ENCODE results near the gene SLCO1A2. TPM values are rescaled to one million over a fixed set of nuclear protein-coding genes. Genes with fewer than 3 reads are reported as not detected.

SLCO1A2 gene
- total RNA-seq, 2 donors from 2014 or later, result 1.9 to 2.3 TPM

DNA sequence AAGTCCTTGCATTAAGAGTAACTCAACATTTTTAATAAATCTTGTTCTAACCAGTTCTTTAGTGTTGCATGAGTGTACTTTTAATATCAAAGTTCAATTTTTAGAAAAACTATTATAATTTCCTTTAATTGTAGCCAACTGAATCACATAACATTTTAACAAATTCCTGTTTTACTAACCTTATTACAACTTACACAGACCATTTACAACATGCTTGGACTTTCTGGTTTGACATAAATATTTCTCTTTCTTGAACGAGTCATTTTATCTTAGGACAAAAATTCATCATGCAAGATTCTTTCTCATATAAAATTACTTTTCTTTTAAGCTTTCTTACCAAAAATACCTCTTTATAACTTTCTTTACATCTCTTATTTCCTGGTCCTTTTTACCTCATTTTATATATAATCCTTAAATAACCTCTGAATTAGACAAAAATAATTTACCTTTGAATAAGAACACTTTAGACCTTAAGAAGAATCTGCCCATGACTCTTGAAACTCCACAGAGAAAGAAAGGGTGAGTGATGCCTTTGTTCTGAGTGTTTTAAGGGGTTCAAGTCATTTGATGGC, 3.9 kb downstream of the SLCO1A2 start:
- H3K4me3 ChIP-seq, result no peak overlapping the region
- H3K27ac ChIP-seq, result no peak overlapping the region
- intact Hi-C loops (cut with DNase I), result no loop called here
- no peaks in the 10 kb centered on the region for H3K27me3 ChIP-seq (replicated peaks; ENCODE audit: insufficient read depth)
- H3K4me1 ChIP-seq (replicated peaks), result no peaks in the 10 kb centered on the region
- H3K9me3 ChIP-seq, result no peaks in the 10 kb centered on the region
- 66% methylated on average over 1 of the region's 1 CpG for WGBS
- TF ChIP-seq, protein P1, sequence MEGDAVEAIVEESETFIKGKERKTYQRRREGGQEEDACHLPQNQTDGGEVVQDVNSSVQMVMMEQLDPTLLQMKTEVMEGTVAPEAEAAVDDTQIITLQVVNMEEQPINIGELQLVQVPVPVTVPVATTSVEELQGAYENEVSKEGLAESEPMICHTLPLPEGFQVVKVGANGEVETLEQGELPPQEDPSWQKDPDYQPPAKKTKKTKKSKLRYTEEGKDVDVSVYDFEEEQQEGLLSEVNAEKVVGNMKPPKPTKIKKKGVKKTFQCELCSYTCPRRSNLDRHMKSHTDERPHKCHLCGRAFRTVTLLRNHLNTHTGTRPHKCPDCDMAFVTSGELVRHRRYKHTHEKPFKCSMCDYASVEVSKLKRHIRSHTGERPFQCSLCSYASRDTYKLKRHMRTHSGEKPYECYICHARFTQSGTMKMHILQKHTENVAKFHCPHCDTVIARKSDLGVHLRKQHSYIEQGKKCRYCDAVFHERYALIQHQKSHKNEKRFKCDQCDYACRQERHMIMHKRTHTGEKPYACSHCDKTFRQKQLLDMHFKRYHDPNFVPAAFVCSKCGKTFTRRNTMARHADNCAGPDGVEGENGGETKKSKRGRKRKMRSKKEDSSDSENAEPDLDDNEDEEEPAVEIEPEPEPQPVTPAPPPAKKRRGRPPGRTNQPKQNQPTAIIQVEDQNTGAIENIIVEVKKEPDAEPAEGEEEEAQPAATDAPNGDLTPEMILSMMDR (IDR thresholded peaks at IDR 0.05), result no peak
- TF ChIP-seq POLR2A (IDR thresholded peaks at IDR 0.05) (no peak), POLR2AphosphoS5 (IDR thresholded peaks at IDR 0.05) (no peak)
- H3K36me3 ChIP-seq, result no peaks in the 10 kb centered on the region
- no peak for DNase-seq (ENCODE audit: low spot score)

DNA sequence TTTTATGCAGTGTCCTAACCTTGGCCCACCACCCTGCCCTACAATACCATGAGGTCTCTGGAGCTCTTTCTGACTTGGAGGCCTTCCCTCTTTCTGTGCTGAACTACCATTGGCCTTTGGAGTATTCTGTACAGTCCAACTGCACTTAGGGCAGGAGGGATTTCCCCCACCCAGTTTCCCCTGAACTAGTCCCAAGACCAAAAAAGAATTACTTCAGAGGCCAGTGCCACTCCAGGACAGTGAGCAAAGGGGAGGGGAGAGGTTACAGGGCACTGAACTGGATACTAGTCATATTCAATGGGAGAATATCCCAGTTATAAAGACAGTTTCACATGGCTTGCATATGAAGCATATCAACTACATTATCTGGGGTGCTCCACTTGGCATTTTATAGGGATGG, 6.1 kb downstream of the SLCO1A2 start:
- intact Hi-C loops (cut with DNase I), result no loop called here
- Histone ChIP-seq H3K27ac (no peak overlapping the region), H3K4me1 (replicated peaks) (no peaks in the 10 kb centered on the region), H3K4me3 (no peak overlapping the region), H3K36me3 (no peaks in the 10 kb centered on the region), H3K9me3 (no peaks in the 10 kb centered on the region), H3K27me3 (replicated peaks; ENCODE audit: insufficient read depth) (no peaks in the 10 kb centered on the region)
- DNase-seq (ENCODE audit: low spot score), result no peak
- TF ChIP-seq POLR2AphosphoS5 (IDR thresholded peaks at IDR 0.05) (no peak), POLR2A (IDR thresholded peaks at IDR 0.05) (no peak)
- TF ChIP-seq, protein P1 (IDR thresholded peaks at IDR 0.05), result no peak

DNA sequence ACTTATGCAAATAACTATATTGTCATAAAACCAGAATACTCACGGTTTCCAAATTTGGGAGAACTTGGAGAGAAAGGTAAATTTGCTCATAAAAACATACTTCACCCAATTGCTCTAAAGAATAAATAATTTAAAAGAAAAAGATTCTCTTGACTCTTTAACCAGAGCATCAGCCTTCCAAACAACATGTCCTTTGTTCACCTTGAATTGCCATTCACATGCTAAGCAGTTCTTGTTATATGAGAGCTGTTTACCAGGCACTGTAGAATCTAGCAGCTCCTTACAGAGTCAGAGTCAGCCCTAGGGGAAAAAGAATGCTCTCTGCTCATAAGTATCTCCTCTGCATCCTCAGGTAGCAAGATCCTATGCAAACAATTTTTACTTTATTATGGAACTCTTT, 10.2 kb downstream of the SLCO1A2 start:
- 30% methylated on average over 1 of the region's 1 CpG for WGBS
- no peaks in the 10 kb centered on the region for H3K36me3 ChIP-seq
- DNase-seq (ENCODE audit: low spot score), result no peak
- intact Hi-C loops (cut with DNase I), result no loop called here
- no peak overlapping the region for H3K4me3 ChIP-seq
- TF ChIP-seq POLR2A (IDR thresholded peaks at IDR 0.05) (no peak), POLR2AphosphoS5 (IDR thresholded peaks at IDR 0.05) (no peak)
- TF ChIP-seq, protein P1 (IDR thresholded peaks at IDR 0.05), result no peak
- no peak overlapping the region for H3K27ac ChIP-seq
- no peaks in the 10 kb centered on the region for H3K4me1 ChIP-seq (replicated peaks)
- no peaks in the 10 kb centered on the region for H3K9me3 ChIP-seq
- H3K27me3 ChIP-seq (replicated peaks; ENCODE audit: insufficient read depth), result no peaks in the 10 kb centered on the region

DNA sequence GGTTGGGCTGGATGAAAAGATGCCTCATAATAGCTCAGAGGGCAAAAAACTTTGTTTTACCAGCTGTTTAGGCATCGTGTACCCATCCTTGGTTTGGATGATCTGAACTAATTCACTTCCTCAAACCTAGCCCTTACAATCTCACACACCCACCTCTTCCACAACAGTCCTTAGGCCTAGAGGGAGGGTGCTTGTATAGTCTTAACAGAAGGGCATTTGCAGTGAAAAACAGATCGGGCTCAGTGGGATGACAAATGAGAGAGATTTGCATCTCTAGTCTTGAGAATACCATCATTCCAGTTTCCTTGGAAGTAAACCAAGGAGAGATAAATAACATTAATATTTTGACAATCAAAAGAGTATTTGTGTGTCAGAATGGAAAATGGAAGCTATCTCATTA, 11.0 kb downstream of the SLCO1A2 start:
- H3K36me3 ChIP-seq, result no peaks in the 10 kb centered on the region
- no peak overlapping the region for H3K4me3 ChIP-seq
- intact Hi-C loops (cut with DNase I), result no loop called here
- H3K27me3 ChIP-seq (replicated peaks; ENCODE audit: insufficient read depth), result no peaks in the 10 kb centered on the region
- H3K27ac ChIP-seq, result no peak overlapping the region
- no peaks in the 10 kb centered on the region for H3K4me1 ChIP-seq (replicated peaks)
- 41% methylated on average over 2 of the region's 2 CpGs for WGBS
- DNase-seq (ENCODE audit: low spot score), result no peak
- no peak for TF ChIP-seq POLR2A (IDR thresholded peaks at IDR 0.05)
- TF ChIP-seq, protein P1 (IDR thresholded peaks at IDR 0.05), result no peak
- TF ChIP-seq POLR2AphosphoS5 (IDR thresholded peaks at IDR 0.05), result no peak
- H3K9me3 ChIP-seq, result no peaks in the 10 kb centered on the region

DNA sequence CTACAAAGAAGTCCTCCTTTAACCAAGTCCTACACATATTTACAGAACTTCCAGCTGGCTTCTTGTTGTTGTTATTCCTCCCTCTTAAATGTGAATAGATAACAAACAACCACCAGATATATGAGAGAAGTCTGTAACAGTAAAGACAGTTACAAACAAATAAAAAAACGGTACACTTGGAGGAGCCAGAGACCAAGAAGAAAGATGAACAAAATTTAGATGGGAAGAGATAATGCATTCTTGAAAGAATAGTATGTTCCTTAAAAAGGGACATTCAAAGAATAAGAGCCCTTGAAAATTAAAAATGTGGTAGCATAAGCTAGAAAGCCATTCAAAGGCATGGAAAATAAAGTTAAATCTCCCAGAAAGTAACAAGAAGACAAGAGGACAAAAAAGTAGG, 25.9 kb downstream of the SLCO1A2 start:
- Histone ChIP-seq H3K9me3 (no peaks in the 10 kb centered on the region), H3K36me3 (no peaks in the 10 kb centered on the region), H3K4me3 (no peak overlapping the region), H3K4me1 (replicated peaks) (no peaks in the 10 kb centered on the region), H3K27ac (no peak overlapping the region), H3K27me3 (replicated peaks; ENCODE audit: insufficient read depth) (no peaks in the 10 kb centered on the region)
- DNase-seq (ENCODE audit: low spot score), result no peak
- TF ChIP-seq POLR2A (IDR thresholded peaks at IDR 0.05), result no peak
- TF ChIP-seq, protein P1 (IDR thresholded peaks at IDR 0.05), result no peak
- no peak for TF ChIP-seq POLR2AphosphoS5 (IDR thresholded peaks at IDR 0.05)
- intact Hi-C loops (cut with DNase I), result no loop called here
- 24% methylated on average over 1 of the region's 1 CpG for WGBS
